ENCODE data around the gene EBLN1.

Gene EBLN1

DNA sequence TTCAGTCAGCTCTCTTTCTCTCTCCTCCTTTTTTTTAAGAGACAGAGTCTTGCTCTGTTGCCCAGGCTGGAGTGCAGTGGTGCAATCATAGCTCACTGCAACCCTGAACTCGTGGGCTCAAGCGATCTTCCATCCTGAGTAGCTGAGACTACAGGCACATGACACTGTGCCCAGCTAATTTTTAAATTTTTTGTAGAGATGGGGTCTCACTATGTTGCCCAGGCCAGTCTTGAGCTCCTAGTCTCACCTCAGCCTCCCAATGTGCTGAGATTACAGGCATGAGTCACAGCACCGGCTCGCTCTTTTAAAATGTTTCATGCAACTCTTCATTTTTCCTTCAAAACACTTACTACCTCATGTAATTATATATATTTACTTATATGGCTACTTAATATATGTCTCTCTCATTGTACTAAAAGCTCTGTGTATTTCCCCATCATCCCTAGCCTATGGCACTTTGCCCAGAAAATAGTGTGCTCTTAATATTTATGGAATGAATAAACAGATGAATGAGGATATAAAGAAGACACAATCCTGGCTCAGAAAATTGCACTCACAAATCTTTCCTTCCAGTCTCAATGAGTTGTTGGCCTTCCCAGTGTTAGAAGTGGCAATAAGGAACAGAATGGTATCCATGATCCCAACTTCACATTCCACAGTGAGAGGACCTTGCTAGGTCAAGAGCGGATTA lies 33.9 kb downstream of the EBLN1 start:
- H3K4me2 ChIP-seq (ENCODE audit: insufficient read depth, low read length): no peak overlapping the region
- no peak overlapping the region for H3K4me3 ChIP-seq (ENCODE audit: low read depth in 1 of 2, low read length in 2 of 2)
- no peak overlapping the region for H3K27ac ChIP-seq (ENCODE audit: low read length)
- no peaks in the 10 kb centered on the region for H4K20me1 ChIP-seq (ENCODE audit: insufficient read depth, low read length)
- no peaks in the 10 kb centered on the region for H3K79me2 ChIP-seq (ENCODE audit: insufficient read depth, low read length)
- H3K9ac ChIP-seq (ENCODE audit: low read depth, low read length): no peak overlapping the region
- no peaks in the 10 kb centered on the region for H3K9me3 ChIP-seq (ENCODE audit: insufficient read depth, low read length, severe bottlenecking)
- no peaks in the 10 kb centered on the region for H3K36me3 ChIP-seq (ENCODE audit: insufficient read depth, low read length)
- H3K27me3 ChIP-seq (ENCODE audit: insufficient read depth, low read length, poor library complexity): peaks cover 6% of the 10 kb centered on the region
- DNase-seq: no peak
- ATAC-seq (ENCODE audit: insufficient read depth, low read depth): no peak
- H2AFZ ChIP-seq (ENCODE audit: low read depth, low read length): no peak overlapping the region
- H3K4me1 ChIP-seq (ENCODE audit: insufficient read depth, low read length): no peaks in the 10 kb centered on the region
- TF ChIP-seq, protein P1, sequence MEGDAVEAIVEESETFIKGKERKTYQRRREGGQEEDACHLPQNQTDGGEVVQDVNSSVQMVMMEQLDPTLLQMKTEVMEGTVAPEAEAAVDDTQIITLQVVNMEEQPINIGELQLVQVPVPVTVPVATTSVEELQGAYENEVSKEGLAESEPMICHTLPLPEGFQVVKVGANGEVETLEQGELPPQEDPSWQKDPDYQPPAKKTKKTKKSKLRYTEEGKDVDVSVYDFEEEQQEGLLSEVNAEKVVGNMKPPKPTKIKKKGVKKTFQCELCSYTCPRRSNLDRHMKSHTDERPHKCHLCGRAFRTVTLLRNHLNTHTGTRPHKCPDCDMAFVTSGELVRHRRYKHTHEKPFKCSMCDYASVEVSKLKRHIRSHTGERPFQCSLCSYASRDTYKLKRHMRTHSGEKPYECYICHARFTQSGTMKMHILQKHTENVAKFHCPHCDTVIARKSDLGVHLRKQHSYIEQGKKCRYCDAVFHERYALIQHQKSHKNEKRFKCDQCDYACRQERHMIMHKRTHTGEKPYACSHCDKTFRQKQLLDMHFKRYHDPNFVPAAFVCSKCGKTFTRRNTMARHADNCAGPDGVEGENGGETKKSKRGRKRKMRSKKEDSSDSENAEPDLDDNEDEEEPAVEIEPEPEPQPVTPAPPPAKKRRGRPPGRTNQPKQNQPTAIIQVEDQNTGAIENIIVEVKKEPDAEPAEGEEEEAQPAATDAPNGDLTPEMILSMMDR (IDR thresholded peaks at IDR 0.05; ENCODE audit: borderline replicate concordance, extremely low read depth, low read length, poor library complexity, severe bottlenecking): no peak
- TF ChIP-seq EZH2 (IDR thresholded peaks at IDR 0.05; ENCODE audit: borderline replicate concordance, low read depth, low read length, severe bottlenecking): no peak

- Histone ChIP-seq H3K9me3 (ENCODE audit: insufficient read depth, low read length, severe bottlenecking) (no peaks in the 10 kb centered on the region), H3K9ac (ENCODE audit: low read depth, low read length) (no peak overlapping the region), H3K36me3 (ENCODE audit: insufficient read depth, low read length) (no peaks in the 10 kb centered on the region), H3K79me2 (ENCODE audit: insufficient read depth, low read length) (no peaks in the 10 kb centered on the region), H4K20me1 (ENCODE audit: insufficient read depth, low read length) (no peaks in the 10 kb centered on the region), H3K27ac (ENCODE audit: low read length) (no peak overlapping the region), H3K4me3 (ENCODE audit: low read depth in 1 of 2, low read length in 2 of 2) (no peak overlapping the region), H2AFZ (ENCODE audit: low read depth, low read length) (no peak overlapping the region), H3K4me2 (ENCODE audit: insufficient read depth, low read length) (no peak overlapping the region), H3K4me1 (ENCODE audit: insufficient read depth, low read length) (no peaks in the 10 kb centered on the region), H3K27me3 (ENCODE audit: insufficient read depth, low read length, poor library complexity) (peaks cover 2% of the 10 kb centered on the region)
- TF ChIP-seq EZH2 (IDR thresholded peaks at IDR 0.05; ENCODE audit: borderline replicate concordance, low read depth, low read length, severe bottlenecking): no peak
- no peak for ATAC-seq (ENCODE audit: insufficient read depth, low read depth)
- DNase-seq: no peak
Observed at GRCh38 chr10:22180724-22181123, 37.1 kb downstream of the EBLN1 start.

DNA sequence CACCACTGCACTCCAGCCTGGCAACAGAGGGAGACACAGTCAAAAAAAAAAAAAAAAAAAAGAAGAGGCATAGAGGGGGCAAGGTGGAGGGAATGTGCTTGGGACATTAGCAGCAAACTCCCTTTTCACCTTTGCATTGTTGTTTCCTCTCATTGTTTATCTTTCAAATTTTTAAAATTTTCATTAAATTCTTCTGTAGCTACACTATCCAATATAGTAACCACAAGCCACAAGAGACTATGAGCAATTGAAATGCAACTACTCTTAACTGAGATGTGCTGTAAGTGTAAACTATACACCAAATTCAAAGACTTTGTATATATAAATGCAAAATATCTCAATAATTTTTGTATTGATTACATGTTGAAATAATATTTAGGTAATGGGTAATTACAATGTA lies 43.4 kb downstream of the EBLN1 start:
- Histone ChIP-seq H3K4me3 (ENCODE audit: low read depth in 1 of 2, low read length in 2 of 2) (no peak overlapping the region), H3K4me2 (ENCODE audit: insufficient read depth, low read length) (no peak overlapping the region), H3K9me3 (ENCODE audit: insufficient read depth, low read length, severe bottlenecking) (no peaks in the 10 kb centered on the region), H3K4me1 (ENCODE audit: insufficient read depth, low read length) (no peaks in the 10 kb centered on the region), H3K36me3 (ENCODE audit: insufficient read depth, low read length) (no peaks in the 10 kb centered on the region), H3K27me3 (ENCODE audit: insufficient read depth, low read length, poor library complexity) (no peaks in the 10 kb centered on the region), H4K20me1 (ENCODE audit: insufficient read depth, low read length) (no peaks in the 10 kb centered on the region), H3K79me2 (ENCODE audit: insufficient read depth, low read length) (no peaks in the 10 kb centered on the region), H2AFZ (ENCODE audit: low read depth, low read length) (no peak overlapping the region), H3K9ac (ENCODE audit: low read depth, low read length) (no peak overlapping the region), H3K27ac (ENCODE audit: low read length) (no peak overlapping the region)
- TF ChIP-seq EZH2 (IDR thresholded peaks at IDR 0.05; ENCODE audit: borderline replicate concordance, low read depth, low read length, severe bottlenecking): no peak
- TF ChIP-seq, protein P1 (IDR thresholded peaks at IDR 0.05; ENCODE audit: borderline replicate concordance, extremely low read depth, low read length, poor library complexity, severe bottlenecking): no peak
- DNase-seq (no peak), ATAC-seq (ENCODE audit: insufficient read depth, low read depth) (no peak)

GRCh38 chr10:22171131-22171530 lies 46.7 kb downstream of the EBLN1 start:
- DNase-seq: no peak
- ATAC-seq (ENCODE audit: insufficient read depth, low read depth): no peak
- no peak overlapping the region for H3K27ac ChIP-seq (ENCODE audit: low read length)
- no peaks in the 10 kb centered on the region for H3K36me3 ChIP-seq (ENCODE audit: insufficient read depth, low read length)
- TF ChIP-seq, protein P1 (IDR thresholded peaks at IDR 0.05; ENCODE audit: borderline replicate concordance, extremely low read depth, low read length, poor library complexity, severe bottlenecking): no peak
- TF ChIP-seq EZH2 (IDR thresholded peaks at IDR 0.05; ENCODE audit: borderline replicate concordance, low read depth, low read length, severe bottlenecking): no peak
- H3K27me3 ChIP-seq (ENCODE audit: insufficient read depth, low read length, poor library complexity): no peaks in the 10 kb centered on the region
- H3K4me1 ChIP-seq (ENCODE audit: insufficient read depth, low read length): no peaks in the 10 kb centered on the region
- no peaks in the 10 kb centered on the region for H3K9me3 ChIP-seq (ENCODE audit: insufficient read depth, low read length, severe bottlenecking)
- no peaks in the 10 kb centered on the region for H3K79me2 ChIP-seq (ENCODE audit: insufficient read depth, low read length)
- no peaks in the 10 kb centered on the region for H4K20me1 ChIP-seq (ENCODE audit: insufficient read depth, low read length)
- no peak overlapping the region for H3K9ac ChIP-seq (ENCODE audit: low read depth, low read length)
- no peak overlapping the region for H3K4me2 ChIP-seq (ENCODE audit: insufficient read depth, low read length)
- no peak overlapping the region for H3K4me3 ChIP-seq (ENCODE audit: low read depth in 1 of 2, low read length in 2 of 2)
- no peak overlapping the region for H2AFZ ChIP-seq (ENCODE audit: low read depth, low read length)
